SKM-1 treated with dmso at 0.1 percent for 144 hours (cell line): ENCODE results near the gene ETFA.

Experiments
- DNase-seq: peaks from one replicate; lab custom pipeline; 2025; ENCODE audit not compliant: unreplicated experiment; lab: John Stamatoyannopoulos, UW

The ETFA gene

GRCh38 chr15:76198456-76199105, 112.7 kb downstream of the ETFA start:
- no peak for DNase-seq

GRCh38 chr15:76197703-76198455, 113.4 kb downstream of the ETFA start:
- DNase-seq, result no peak

- peak; percentile 55 for DNase-seq
These were observed 114.7 kb downstream of the ETFA start for GRCh38 chr15:76196269-76197231.

- DNase-seq, result no peak
These were observed 115.6 kb downstream of the ETFA start for GRCh38 chr15:76195506-76196268.

- no peak for DNase-seq
These were observed 117.3 kb downstream of the ETFA start for GRCh38 chr15:76193934-76194333.

- no peak for DNase-seq
These were observed 118.6 kb downstream of the ETFA start for GRCh38 chr15:76192715-76193114.

- no peak for DNase-seq
These were observed 119.6 kb downstream of the ETFA start for GRCh38 chr15:76191539-76192244.

- peak; percentile 75 for DNase-seq
These were observed 120.3 kb downstream of the ETFA start for GRCh38 chr15:76190751-76191538.

- DNase-seq, result no peak
These were observed 121.2 kb downstream of the ETFA start for GRCh38 chr15:76190070-76190564.

GRCh38 chr15:76189106-76189505, 122.2 kb downstream of the ETFA start:
- no peak for DNase-seq

GRCh38 chr15:76187163-76187562, 124.1 kb downstream of the ETFA start:
- no peak for DNase-seq

GRCh38 chr15:76185716-76186115, 125.6 kb downstream of the ETFA start:
- peak; percentile 54 for DNase-seq

- DNase-seq, result no peak
These were observed 126.6 kb downstream of the ETFA start for GRCh38 chr15:76184650-76185035.

- DNase-seq, result no peak
These were observed 127.2 kb downstream of the ETFA start for GRCh38 chr15:76183930-76184649.

GRCh38 chr15:76181705-76182107, 129.6 kb downstream of the ETFA start:
- no peak for DNase-seq

- DNase-seq, result no peak
These were observed 130.9 kb downstream of the ETFA start for GRCh38 chr15:76180321-76180720.

GRCh38 chr15:76179023-76179422, 132.2 kb downstream of the ETFA start:
- DNase-seq, result no peak

GRCh38 chr15:76178296-76179000, 132.8 kb downstream of the ETFA start:
- DNase-seq, result no peak
